B cell (primary cell): ENCODE data around the gene AFAP1L1. TPM values are rescaled to one million over a fixed set of nuclear protein-coding genes. Genes with fewer than 3 reads are reported as not detected.

ENCODE experiments used
- ATAC-seq: fragments of 200-7000 bp; cut with Tn5 transposase; one replicate; pipeline ENCODE4 v1.10.0; 2021; ENCODE audit warnings: low read depth, mild to moderate bottlenecking, moderate number of reproducible peaks, moderate library complexity
- CTCF ChIA-PET: fragments of 350-600 bp; sonication (Branson Sonifier 250); formaldehyde crosslinking; loops from one replicate; lab custom pipeline; 2021; ENCODE audit warnings: antibody characterized with exemption, inconsistent platforms; lab: Charles Lee
- POLR2A ChIA-PET: fragments of 350-600 bp; sonication (Branson Sonifier 250); formaldehyde crosslinking; loops from one replicate; lab custom pipeline; 2021; ENCODE audit warnings: antibody characterized with exemption; lab: Charles Lee
- DNase-seq: peaks from one replicate; pipeline ENCODE4 v3.0.0; 2013
- H2AFZ ChIP-seq: 2 replicates; pipeline ENCODE4 v1.6.1; 2012; ENCODE audit warnings: mild to moderate bottlenecking, low read depth, low read length; ENCODE audit not compliant: insufficient read depth, poor library complexity, severe bottlenecking
- H3K27ac ChIP-seq, 2 donors: 1 replicate in 1 of 2; 2 replicates in 1 of 2; pipeline ENCODE4 v1.5.1; 2012 to 2013; ENCODE audit warnings: low read length in 2 of 2, mild to moderate bottlenecking in 2 of 2, moderate library complexity in 1 of 2
- H3K27me3 ChIP-seq, 4 experiments: fragments of 200-600 bp in 1 of 4; sonication (generic) in 1 of 4; replicated peaks in 1 of 4; 1 replicate in 2 of 4; 2 replicates in 2 of 4; pipeline versions ENCODE4 v1.6.1 to v1.7.0; 2013 to 2016; ENCODE audit warnings: low read length in 3 of 4, mild to moderate bottlenecking in 2 of 4, mixed read lengths in 1 of 4, moderate library complexity in 1 of 4; ENCODE audit not compliant: insufficient read depth in 4 of 4, control insufficient read depth in 3 of 4; ENCODE audit errors: control extremely low read depth in 1 of 4
- H3K36me3 ChIP-seq, 2 experiments: replicated peaks in 1 of 2; 1 replicate in 1 of 2; 2 replicates in 1 of 2; pipeline versions ENCODE4 v1.6.1 to v1.7.1; 2013; ENCODE audit warnings: low read length in 1 of 2; ENCODE audit not compliant: insufficient read depth in 2 of 2, control insufficient read depth in 1 of 2; ENCODE audit errors: control extremely low read depth in 1 of 2, extremely low read depth in 1 of 2
- H3K4me1 ChIP-seq, 2 donors: fragments of 200-600 bp in 1 of 2; sonication (generic) in 1 of 2; 1 replicate in 1 of 2; 2 replicates in 1 of 2; pipeline versions ENCODE4 v1.5.1 to v1.6.1; 2013 to 2017; ENCODE audit warnings: low read length in 2 of 2; ENCODE audit not compliant: control insufficient read depth in 2 of 2, insufficient read depth in 2 of 2
- H3K4me2 ChIP-seq: replicated peaks from 2 replicates; pipeline ENCODE3; 2012; ENCODE audit warnings: mild to moderate bottlenecking, low read depth, low read length; ENCODE audit not compliant: poor library complexity, severe bottlenecking
- H3K4me3 ChIP-seq, 5 experiments: fragments of 200-600 bp in 1 of 5; sonication (generic) in 1 of 5; 1 replicate in 3 of 5; 2 replicates in 2 of 5; pipeline versions ENCODE4 v1.5.1 to v1.7.0; 2011 to 2016; ENCODE audit warnings: low read length in 4 of 5, mild to moderate bottlenecking in 4 of 5, low read depth in 2 of 5, control low read depth in 1 of 5, moderate library complexity in 1 of 5; ENCODE audit not compliant: insufficient read depth in 1 of 5; ENCODE audit errors: control extremely low read depth in 1 of 5, extremely low read depth in 1 of 5
- H3K79me2 ChIP-seq: fragments of 200-600 bp; sonication (generic); one replicate; pipeline ENCODE4 v1.6.0; 2016; ENCODE audit warnings: low read length; ENCODE audit not compliant: control insufficient read depth, insufficient read depth
- H3K9ac ChIP-seq: fragments of 200-600 bp; sonication (generic); 2 replicates; pipeline ENCODE4 v1.6.1; 2017; ENCODE audit warnings: mild to moderate bottlenecking, low read length, moderate library complexity
- H3K9me3 ChIP-seq, 3 donors: one replicate each; pipeline versions ENCODE4 v1.6.1 to v1.7.1; 2013; ENCODE audit warnings: low read length in 2 of 3; ENCODE audit not compliant: control insufficient read depth in 2 of 3, insufficient read depth in 1 of 3; ENCODE audit errors: control extremely low read depth in 1 of 3
- H4K20me1 ChIP-seq: 2 replicates; pipeline ENCODE4 v1.6.0; 2012; ENCODE audit warnings: mild to moderate bottlenecking, low read length; ENCODE audit not compliant: insufficient read depth, control insufficient read depth, poor library complexity, severe bottlenecking
- H3K27ac Mint-ChIP-seq: one replicate; pipeline ENCODE4 v1.8.0; 2021; ENCODE audit warnings: mixed read lengths
- H3K27me3 Mint-ChIP-seq: one replicate; pipeline ENCODE4 v1.8.0; 2021; ENCODE audit warnings: mixed read lengths
- H3K4me1 Mint-ChIP-seq: one replicate; pipeline ENCODE4 v1.8.0; 2021; ENCODE audit warnings: mixed read lengths
- H3K4me3 Mint-ChIP-seq: one replicate; pipeline ENCODE4 v1.8.0; 2021; ENCODE audit warnings: mixed read lengths
- H3K9me3 Mint-ChIP-seq: one replicate; pipeline ENCODE4 v1.8.0; 2022; ENCODE audit warnings: mixed read lengths; ENCODE audit not compliant: insufficient read depth
- EZH2 ChIP-seq: IDR thresholded peaks from 2 replicates; pipeline ENCODE4 v1.6.1; 2012; ENCODE audit warnings: borderline replicate concordance, low read depth, mild to moderate bottlenecking, moderate library complexity, low read length; ENCODE audit not compliant: insufficient read depth, poor library complexity, severe bottlenecking
- WGBS: methylation state at CpG from one replicate; pipeline ENCODE4 v1.1.5; 2013; ENCODE audit warnings: missing lambda C conversion rate; ENCODE audit not compliant: insufficient coverage; 5-methylcytosine and 5-hydroxymethylcytosine counted together
- intact Hi-C: fragments of 100-400 bp; cut with micrococcal nuclease; formaldehyde crosslinking; loops from one replicate; pipeline ENCODE4 v1.10.0; 2022
- polyA plus RNA-seq: library from polyadenylated mRNA; depleted of rRNA; stranded (reverse); fragments of >200 nt; gene quantifications from 2 replicates; pipeline ENCODE4 v1.2.3, GENCODE V29; 2012
- total RNA-seq, 2 donors: library from RNA; stranded (reverse); fragments of 120-200 nt in 1 of 2; gene quantifications; 1 replicate in 1 of 2; 2 replicates in 1 of 2; pipeline versions ENCODE4 v1.2.3 to v1.2.4, GENCODE V29; 2013 to 2022
- TF ChIP-seq, protein P1 (sequence below): fragments of 200-600 bp; IDR thresholded peaks from one replicate; pipeline ENCODE4 v1.8.0; 2022; ENCODE audit warnings: antibody characterized with exemption, mild to moderate bottlenecking

AFAP1L1 gene
- total and polyA plus RNA-seq, 2 donors (not counting 1 experiment from before 2014, with no cell fraction given): not detected

GRCh38 chr5:149345147-149345891 is 73.7 kb downstream of the AFAP1L1 start, which contains the start of gene GRPEL2:
GRPEL2 (plus strand) TSS chr5:149345499; CDS start chr5:149345540, 41 bp downstream.
- ChIA-PET CTCF (interaction anchor here (1.1 to 4.2 kb wide), 5 partner anchors 13 to 207 kb away, joined by 3 to 36 read pairs (median 6); partner anchors contain the start of gene PCYOX1L), POLR2A (interaction anchor here (1.2 to 2.9 kb wide), 4 partner anchors 12 to 206 kb away, joined by 3 to 15 read pairs (median 4); partner anchors contain the start of genes CSNK1A1 and PCYOX1L)
- DNase-seq (peak; percentile 88), ATAC-seq (peak; percentile 90)
- Mint-ChIP-seq H3K9me3 (no peaks in the 10 kb centered on the region), H3K4me1 (peaks cover 29% of the 10 kb centered on the region), H3K27me3 (no peaks in the 10 kb centered on the region), H3K4me3 (peak within 1 kb of the TSS; percentile 87), H3K27ac (peak within 1 kb of the TSS; percentile 83)
- 3% methylated on average over 48 of the region's 54 CpGs for WGBS
- peak within 1 kb of the TSS; percentile 62 to 88 (median 77) for H3K4me3 ChIP-seq
- peaks cover 2% of the 10 kb centered on the region for H3K79me2 ChIP-seq
- intact Hi-C loops: loop anchor here (1.0 to 10.0 kb wide), 3 partner anchors 12 to 511 kb away; partner anchors contain the start of gene CSNK1A1
- peaks cover 0 to 11% (median 0%) of the 10 kb centered on the region in 3 donors for H3K9me3 ChIP-seq
- peaks cover 0 to 28% of the 10 kb centered on the region in 2 experiments for H3K36me3 ChIP-seq
- TF ChIP-seq, protein P1, sequence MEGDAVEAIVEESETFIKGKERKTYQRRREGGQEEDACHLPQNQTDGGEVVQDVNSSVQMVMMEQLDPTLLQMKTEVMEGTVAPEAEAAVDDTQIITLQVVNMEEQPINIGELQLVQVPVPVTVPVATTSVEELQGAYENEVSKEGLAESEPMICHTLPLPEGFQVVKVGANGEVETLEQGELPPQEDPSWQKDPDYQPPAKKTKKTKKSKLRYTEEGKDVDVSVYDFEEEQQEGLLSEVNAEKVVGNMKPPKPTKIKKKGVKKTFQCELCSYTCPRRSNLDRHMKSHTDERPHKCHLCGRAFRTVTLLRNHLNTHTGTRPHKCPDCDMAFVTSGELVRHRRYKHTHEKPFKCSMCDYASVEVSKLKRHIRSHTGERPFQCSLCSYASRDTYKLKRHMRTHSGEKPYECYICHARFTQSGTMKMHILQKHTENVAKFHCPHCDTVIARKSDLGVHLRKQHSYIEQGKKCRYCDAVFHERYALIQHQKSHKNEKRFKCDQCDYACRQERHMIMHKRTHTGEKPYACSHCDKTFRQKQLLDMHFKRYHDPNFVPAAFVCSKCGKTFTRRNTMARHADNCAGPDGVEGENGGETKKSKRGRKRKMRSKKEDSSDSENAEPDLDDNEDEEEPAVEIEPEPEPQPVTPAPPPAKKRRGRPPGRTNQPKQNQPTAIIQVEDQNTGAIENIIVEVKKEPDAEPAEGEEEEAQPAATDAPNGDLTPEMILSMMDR: no peak
- TF ChIP-seq EZH2: no peak
- no peaks in the 10 kb centered on the region for H3K27me3 ChIP-seq
- H3K27ac ChIP-seq: peak within 1 kb of the TSS; percentile 53 to 63
- H4K20me1 ChIP-seq: peaks cover 17% of the 10 kb centered on the region
- peak within 1 kb of the TSS; percentile 88 for H2AFZ ChIP-seq
- peak within 1 kb of the TSS; percentile 76 for H3K9ac ChIP-seq
- H3K4me2 ChIP-seq: peak within 1 kb of the TSS; percentile 84
- H3K4me1 ChIP-seq: peaks cover 11 to 22% of the 10 kb centered on the region in 2 donors
